IPS DF 6.9 (cell line): ENCODE measurements around the gene ZRANB3.
"Not testable (repeated sequence)": the region's sequence is repeated elsewhere in the genome, so short reads cannot be mapped to it uniquely, and the experiment has no call there.

ENCODE experiments used
- DNase-seq: peaks from one replicate; pipeline ENCODE4 v3.0.0-alpha.2; 2013; ENCODE audit warnings: low read depth, low spot score
- H3K27ac ChIP-seq: one replicate; pipeline ENCODE4 v1.5.1; 2013; ENCODE audit warnings: low read length, control low read depth
- H3K27me3 ChIP-seq: 2 replicates; pipeline ENCODE4 v1.6.1; 2013; ENCODE audit warnings: mild to moderate bottlenecking, low read length; ENCODE audit not compliant: control insufficient read depth, insufficient read depth
- H3K36me3 ChIP-seq: 2 replicates; pipeline ENCODE4 v1.6.1; 2013; ENCODE audit warnings: low read length; ENCODE audit not compliant: control insufficient read depth, insufficient read depth
- H3K4me1 ChIP-seq: 2 replicates; pipeline ENCODE4 v1.6.1; 2013; ENCODE audit warnings: low read length; ENCODE audit not compliant: control insufficient read depth, insufficient read depth
- H3K4me3 ChIP-seq: 2 replicates; pipeline ENCODE4 v1.5.1; 2013; ENCODE audit warnings: mild to moderate bottlenecking, low read length
- H3K9me3 ChIP-seq: 2 replicates; pipeline ENCODE4 v1.6.1; 2013; ENCODE audit warnings: low read length, inconsistent platforms; ENCODE audit not compliant: control insufficient read depth, insufficient read depth
- WGBS: extraction: QIAGEN DNeasy Blood & Tissue Kit; methylation state at CpG from one replicate; pipeline ENCODE4 v1.1.7; 2013; ENCODE audit warnings: mixed read lengths, missing lambda C conversion rate; ENCODE audit not compliant: insufficient read length, insufficient coverage; 5-methylcytosine and 5-hydroxymethylcytosine counted together

Gene ZRANB3

DNA sequence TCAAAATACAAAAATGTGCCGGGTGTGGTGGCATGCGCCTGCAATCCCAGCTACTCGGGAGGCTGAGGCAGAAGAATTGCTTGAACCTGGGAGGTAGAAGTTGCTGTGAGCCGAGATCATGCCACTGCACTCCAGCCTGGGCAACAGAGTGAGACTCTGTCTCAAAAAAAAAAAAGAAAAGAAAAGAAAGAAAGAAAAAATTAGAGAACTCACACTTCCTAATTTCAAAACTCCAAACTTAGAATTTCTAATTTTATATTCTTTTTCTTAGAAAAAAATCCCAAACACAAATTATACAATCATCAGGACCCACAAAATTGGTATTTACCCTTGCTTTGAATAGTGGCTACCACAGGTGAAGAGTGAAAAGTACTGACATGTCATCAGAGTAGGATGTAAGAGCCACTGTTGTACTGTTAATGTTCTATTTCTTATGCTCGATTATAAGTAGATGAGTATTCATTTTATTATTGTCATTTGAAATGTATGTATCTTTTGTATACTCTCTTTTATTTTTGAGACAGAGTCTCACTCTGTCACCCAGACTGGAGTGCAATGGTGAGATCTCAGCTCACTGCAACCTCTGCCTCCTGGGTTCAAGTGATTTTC is 182.8 kb downstream of the ZRANB3 start:
- DNase-seq, H3K27ac ChIP-seq, H3K27me3 ChIP-seq, H3K36me3 ChIP-seq, H3K9me3 ChIP-seq, H3K4me1 ChIP-seq, H3K4me3 ChIP-seq: not testable (repeated sequence)
- no CpG with 5 or more reads among the region's 5 CpGs for WGBS

DNA sequence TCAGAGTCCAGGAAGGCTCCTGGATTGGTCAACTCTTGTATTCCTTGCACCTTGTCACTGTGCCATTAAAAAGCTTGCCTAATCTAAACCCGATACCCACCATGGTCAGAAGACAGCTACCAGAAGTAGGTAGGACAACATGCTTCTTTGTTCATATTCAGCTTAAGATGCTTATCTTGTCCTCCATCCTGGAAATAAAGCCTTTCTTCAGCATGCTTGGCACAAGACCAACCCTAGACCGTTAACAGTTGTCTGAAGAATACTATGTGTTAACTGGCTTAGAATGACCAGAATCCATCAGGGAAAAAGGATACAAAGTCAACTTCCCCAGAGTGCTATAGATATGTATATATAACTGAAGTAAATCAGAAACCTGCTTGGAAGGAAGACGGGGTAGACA is 193.9 kb downstream of the ZRANB3 start:
- Histone ChIP-seq H3K4me1 (no peaks in the 10 kb centered on the region), H3K9me3 (no peaks in the 10 kb centered on the region), H3K27ac (no peak overlapping the region), H3K27me3 (no peaks in the 10 kb centered on the region), H3K4me3 (no peak overlapping the region), H3K36me3 (no peaks in the 10 kb centered on the region)
- DNase-seq, result no peak
- WGBS, result no CpG with 5 or more reads among the region's 3 CpGs

DNA sequence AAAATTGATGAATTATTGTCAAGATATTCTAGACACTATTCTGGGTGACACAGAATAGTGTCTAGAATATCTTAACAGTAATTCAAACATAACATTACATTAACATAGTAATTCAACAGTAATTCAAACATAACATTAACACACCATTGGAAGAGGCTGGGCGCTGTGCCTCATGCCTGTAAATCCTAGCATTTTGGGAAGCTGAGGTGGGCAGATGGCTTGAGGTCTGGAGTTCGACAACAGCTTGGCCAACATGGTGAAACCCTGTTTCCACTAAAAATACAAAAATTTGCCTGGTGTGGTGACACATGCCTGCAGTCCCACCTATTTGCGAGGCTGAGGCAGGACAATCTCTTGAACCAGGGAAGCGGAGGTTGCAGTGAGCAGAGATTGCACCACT is 195.8 kb downstream of the ZRANB3 start:
- H3K4me3 ChIP-seq, result no peak overlapping the region
- H3K27ac ChIP-seq, result no peak overlapping the region
- WGBS, result no CpG with 5 or more reads among the region's 4 CpGs
- H3K36me3 ChIP-seq, result no peaks in the 10 kb centered on the region
- H3K27me3 ChIP-seq, result no peaks in the 10 kb centered on the region
- no peak for DNase-seq
- no peaks in the 10 kb centered on the region for H3K4me1 ChIP-seq
- H3K9me3 ChIP-seq, result no peaks in the 10 kb centered on the region

DNA sequence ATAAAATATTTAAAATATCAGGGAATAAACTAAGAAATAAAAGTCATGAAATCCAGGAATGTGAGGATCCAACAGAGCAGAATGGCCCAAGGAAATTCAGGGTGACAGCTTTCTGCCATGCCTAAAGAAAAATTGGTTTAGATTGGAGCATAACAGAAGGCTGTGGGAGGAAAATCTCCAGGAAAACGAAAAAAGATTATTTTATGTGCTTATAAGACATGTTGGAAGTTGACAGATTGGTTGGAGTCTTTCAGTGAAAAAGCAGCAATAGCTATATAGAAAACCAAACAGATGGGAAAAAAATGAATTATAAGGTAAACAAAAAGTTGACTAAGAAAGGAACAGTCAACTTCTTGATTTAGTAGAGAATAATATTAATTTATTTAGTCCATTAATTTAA is 203.9 kb downstream of the ZRANB3 start:
- no peak overlapping the region for H3K4me3 ChIP-seq
- H3K36me3 ChIP-seq, result no peaks in the 10 kb centered on the region
- no peaks in the 10 kb centered on the region for H3K4me1 ChIP-seq
- WGBS, result 100% methylated on average over 1 of the region's 1 CpG
- no peak for DNase-seq
- no peaks in the 10 kb centered on the region for H3K9me3 ChIP-seq
- no peak overlapping the region for H3K27ac ChIP-seq
- no peaks in the 10 kb centered on the region for H3K27me3 ChIP-seq

DNA sequence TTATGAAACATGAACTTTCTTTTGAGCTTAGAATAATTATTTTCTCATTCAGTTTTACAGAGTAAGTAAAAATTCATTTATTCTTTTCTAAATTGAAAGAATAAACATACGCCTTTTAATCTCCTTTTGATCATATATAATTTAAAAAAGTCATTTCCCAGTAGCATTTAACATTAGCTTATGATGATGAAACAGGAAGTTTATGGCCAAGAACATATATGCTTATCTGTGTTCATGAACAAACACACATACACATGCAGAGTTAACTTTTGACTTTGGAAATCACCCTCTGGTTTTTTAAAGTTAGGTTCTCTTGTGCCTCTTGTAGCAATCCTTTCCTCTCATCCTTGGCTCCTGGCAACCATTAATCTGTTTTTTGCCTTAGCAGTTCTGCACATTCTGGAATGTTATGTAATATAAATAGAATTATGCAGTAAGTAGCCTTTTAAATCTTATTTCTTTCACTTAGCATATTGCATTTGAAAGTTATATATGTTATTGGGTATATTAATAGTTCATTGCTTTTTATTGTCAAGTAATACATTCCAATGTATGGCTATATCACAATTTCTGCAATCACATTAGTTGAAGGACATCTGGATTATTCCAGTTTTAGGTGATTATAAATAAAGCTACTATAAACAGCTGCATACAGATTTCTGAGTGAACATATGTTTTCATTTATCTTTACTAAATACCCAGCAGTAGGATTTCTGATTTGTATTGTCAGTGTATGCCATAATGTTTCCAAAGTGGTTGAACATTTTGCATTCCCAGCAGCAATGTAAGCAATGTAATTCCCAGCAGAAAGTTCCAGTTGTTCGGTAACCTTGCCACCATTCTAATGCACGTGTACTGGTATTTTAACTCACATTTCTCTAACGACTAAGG is 210.3 kb downstream of the ZRANB3 start:
- H3K4me3 ChIP-seq, result no peak overlapping the region
- H3K27me3 ChIP-seq, result no peaks in the 10 kb centered on the region
- no peak for DNase-seq
- no peaks in the 10 kb centered on the region for H3K36me3 ChIP-seq
- no CpG with 5 or more reads among the region's 4 CpGs for WGBS
- H3K4me1 ChIP-seq, result no peaks in the 10 kb centered on the region
- no peaks in the 10 kb centered on the region for H3K9me3 ChIP-seq
- no peak overlapping the region for H3K27ac ChIP-seq

DNA sequence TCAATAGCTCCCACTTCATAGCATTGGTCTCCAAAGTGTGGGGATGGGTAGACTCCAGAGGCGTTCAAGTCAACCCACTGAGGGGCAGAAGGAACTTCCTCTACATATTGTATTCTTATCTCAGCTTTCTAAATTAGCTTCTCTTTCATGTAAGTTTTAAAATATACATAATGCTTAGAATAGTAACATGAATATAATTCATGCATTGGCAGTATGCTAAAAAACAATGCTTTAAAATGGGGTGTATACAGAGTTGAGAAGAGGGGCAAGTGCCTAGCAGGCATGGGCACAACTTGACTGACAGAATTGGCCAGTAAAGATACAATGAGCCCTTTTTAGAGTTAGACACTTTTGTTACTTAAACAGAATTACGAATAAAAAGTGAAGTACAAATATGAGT is 212.2 kb downstream of the ZRANB3 start:
- no peaks in the 10 kb centered on the region for H3K4me1 ChIP-seq
- DNase-seq, result no peak
- WGBS, result no CpG with 5 or more reads among the region's 2 CpGs
- H3K27me3 ChIP-seq, result no peaks in the 10 kb centered on the region
- H3K4me3 ChIP-seq, result no peak overlapping the region
- H3K27ac ChIP-seq, result no peak overlapping the region
- no peaks in the 10 kb centered on the region for H3K36me3 ChIP-seq
- no peaks in the 10 kb centered on the region for H3K9me3 ChIP-seq

DNA sequence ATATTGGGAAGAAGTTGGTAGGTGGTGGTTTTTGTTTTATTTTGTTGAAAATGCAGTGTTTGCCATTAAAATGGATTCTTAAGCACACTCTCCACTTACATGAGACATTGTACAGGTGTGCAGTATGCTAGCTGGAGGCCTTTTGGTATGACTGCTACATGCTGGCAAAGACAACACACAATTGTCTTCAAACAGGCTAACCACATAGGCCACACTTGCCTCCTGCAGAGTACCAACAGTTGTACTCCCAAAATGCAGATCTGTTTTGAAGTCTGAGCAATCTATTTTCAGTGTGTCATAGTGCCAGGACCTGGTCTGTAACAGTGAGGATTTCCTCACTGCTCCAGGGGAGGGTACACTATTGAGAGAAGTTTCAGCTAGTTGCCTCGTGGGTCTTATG is 213.6 kb downstream of the ZRANB3 start:
- no peaks in the 10 kb centered on the region for H3K27me3 ChIP-seq
- no peaks in the 10 kb centered on the region for H3K4me1 ChIP-seq
- H3K27ac ChIP-seq, result no peak overlapping the region
- H3K36me3 ChIP-seq, result no peaks in the 10 kb centered on the region
- no peak overlapping the region for H3K4me3 ChIP-seq
- H3K9me3 ChIP-seq, result no peaks in the 10 kb centered on the region
- no CpG with 5 or more reads among the region's 1 CpG for WGBS
- no peak for DNase-seq

DNA sequence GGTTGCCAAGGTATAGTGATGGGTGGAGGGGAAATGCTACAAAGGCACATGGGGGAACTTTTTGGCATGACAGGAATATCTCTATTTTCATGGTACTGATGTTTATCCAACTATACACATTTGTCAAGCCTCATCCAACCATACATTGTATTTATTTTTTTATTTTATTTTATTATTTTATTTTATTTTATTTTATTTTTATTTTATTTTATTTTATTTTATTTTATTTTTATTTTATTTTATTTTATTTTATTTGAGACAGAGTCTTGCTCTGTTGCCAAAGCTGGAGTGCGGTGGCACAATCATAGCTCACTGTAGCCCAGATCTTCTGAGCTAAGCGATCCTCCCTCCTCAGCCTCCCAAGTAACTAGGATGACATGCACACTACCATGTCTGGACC is 219.1 kb downstream of the ZRANB3 start:
- Histone ChIP-seq H3K27me3 (no peaks in the 10 kb centered on the region), H3K4me3 (no peak overlapping the region), H3K4me1 (no peaks in the 10 kb centered on the region), H3K27ac (no peak overlapping the region), H3K9me3 (no peaks in the 10 kb centered on the region), H3K36me3 (no peaks in the 10 kb centered on the region)
- DNase-seq, result no peak
- WGBS, result no CpG with 5 or more reads among the region's 2 CpGs

DNA sequence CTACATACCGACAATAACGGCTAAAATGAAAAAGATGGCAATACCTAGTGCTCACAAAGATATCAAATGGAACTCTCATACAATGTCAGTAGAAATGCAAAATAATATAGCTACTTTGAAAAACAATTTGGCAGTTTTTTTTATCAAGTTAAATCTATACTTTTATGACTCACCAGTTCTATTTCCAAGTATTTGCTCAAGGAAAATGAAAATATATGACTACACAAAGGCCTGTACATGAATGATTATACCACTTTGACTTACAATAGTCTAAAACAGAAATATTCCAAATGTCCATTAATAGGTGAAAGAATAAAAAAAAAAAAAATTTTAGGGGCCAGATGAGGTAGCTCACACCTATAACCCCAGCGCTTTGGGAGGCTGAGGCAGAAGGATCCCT is 219.8 kb downstream of the ZRANB3 start:
- no CpG with 5 or more reads among the region's 3 CpGs for WGBS
- no peak for DNase-seq
- no peaks in the 10 kb centered on the region for H3K36me3 ChIP-seq
- H3K27ac ChIP-seq, result no peak overlapping the region
- no peaks in the 10 kb centered on the region for H3K4me1 ChIP-seq
- no peaks in the 10 kb centered on the region for H3K9me3 ChIP-seq
- no peak overlapping the region for H3K4me3 ChIP-seq
- no peaks in the 10 kb centered on the region for H3K27me3 ChIP-seq

DNA sequence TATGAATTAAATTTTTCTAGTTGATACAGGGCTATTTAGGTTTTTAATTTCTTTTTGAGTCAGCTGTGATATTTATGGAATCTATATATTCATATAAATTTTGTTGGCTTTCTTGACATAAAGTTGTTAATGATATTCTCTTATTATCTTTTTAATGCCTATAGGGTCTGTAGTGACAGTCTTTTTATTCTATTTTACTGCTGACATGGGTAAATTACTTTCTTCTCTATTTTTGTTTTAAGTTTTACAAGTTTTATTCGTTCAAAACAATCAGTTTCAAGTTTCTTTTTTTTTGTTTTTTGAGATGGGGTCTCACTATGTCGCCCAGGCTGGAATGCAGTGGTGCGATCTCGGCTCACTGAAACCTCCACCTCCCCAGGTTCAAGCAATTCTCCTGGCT is 226.3 kb downstream of the ZRANB3 start:
- no CpG with 5 or more reads among the region's 4 CpGs for WGBS

More for the DNA sequence above, 226.3 kb downstream of the ZRANB3 start:
- Histone ChIP-seq H3K4me1 (no peaks in the 10 kb centered on the region), H3K36me3 (no peaks in the 10 kb centered on the region), H3K27ac (no peak overlapping the region), H3K9me3 (no peaks in the 10 kb centered on the region), H3K4me3 (no peak overlapping the region), H3K27me3 (no peaks in the 10 kb centered on the region)
- DNase-seq, result no peak
